ENCODE data around the gene NUP88.

- TF ChIP-seq CTCF (IDR thresholded peaks at IDR 0.05) = no peak
- no peak for TF ChIP-seq POLR2A (IDR thresholded peaks at IDR 0.05)
- no peak for TF ChIP-seq EP300 (IDR thresholded peaks at IDR 0.05)
Measured at GRCh38 chr17:5391678-5392077, 27.8 kb downstream of the NUP88 start.

All from upper lobe of left lung (tissue), 4 donors.